Measurements from ENCODE around the gene TOMM70.
"Not testable (repeated sequence)": the region's sequence is repeated elsewhere in the genome, so short reads cannot be mapped to it uniquely, and the experiment has no call there.

- not testable (repeated sequence) for TF ChIP-seq EZH2 (optimal IDR thresholded peaks at IDR 0.05; ENCODE audit: low read depth, low read length); CTCF (IDR thresholded peaks at IDR 0.05; ENCODE audit: low read length); EZH2phosphoT487 (IDR thresholded peaks at IDR 0.05; ENCODE audit: low read length)
These were observed 49.1 kb downstream of the TOMM70 start for GRCh38 chr3:100351770-100352169.
